Vagina (tissue), 2 donors: Measurements from ENCODE around the gene MLKL.

Source experiments
- POLR2A ChIP-seq, 2 donors: fragments of 450-650 bp; IDR thresholded peaks; one replicate each; pipeline ENCODE4 v1.6.1; 2017; ENCODE audit warnings: antibody characterized with exemption in 2 of 2, mild to moderate bottlenecking in 2 of 2, moderate library complexity in 2 of 2
- POLR2AphosphoS5 ChIP-seq, 2 donors: sonication (generic); formaldehyde crosslinking; IDR thresholded peaks; one replicate each; pipeline ENCODE4 v1.9.0; 2017; ENCODE audit warnings: antibody characterized with exemption in 2 of 2, mild to moderate bottlenecking in 2 of 2, low read depth in 1 of 2; ENCODE audit not compliant: insufficient read depth in 1 of 2
- TF ChIP-seq, protein P1 (sequence below), 3 experiments: fragments of 450-650 bp in 2 of 3; fragments of 200-600 bp in 1 of 3; sonication (generic) in 1 of 3; IDR thresholded peaks; one replicate each; pipeline ENCODE4 v1.5.1; 2017 to 2019; ENCODE audit warnings: antibody characterized with exemption in 3 of 3, mild to moderate bottlenecking in 2 of 3, moderate library complexity in 2 of 3

DNA sequence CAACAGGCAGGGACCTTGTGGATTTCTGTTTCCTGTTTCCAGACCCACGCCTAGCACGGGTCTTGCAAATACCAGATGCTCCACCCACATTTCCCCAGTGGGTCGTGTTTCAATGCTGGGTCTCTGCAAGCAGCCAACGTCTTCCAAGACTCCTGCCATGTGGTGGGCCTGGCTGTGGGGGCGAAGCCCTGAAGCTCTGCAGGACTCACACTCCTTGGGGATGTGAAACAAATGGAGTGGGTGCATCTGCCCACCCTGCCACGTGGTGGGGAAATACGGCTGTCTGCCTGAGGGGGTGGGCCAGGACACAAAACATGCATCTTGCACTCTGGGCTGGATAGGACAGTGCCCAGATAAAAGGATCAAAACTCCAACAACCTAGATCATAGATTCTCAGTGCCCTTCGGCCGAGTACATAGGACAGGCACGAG is 41.4 kb upstream of the MLKL start:
- TF ChIP-seq POLR2A (IDR thresholded peaks at IDR 0.05) = no peak
- TF ChIP-seq, protein P1, sequence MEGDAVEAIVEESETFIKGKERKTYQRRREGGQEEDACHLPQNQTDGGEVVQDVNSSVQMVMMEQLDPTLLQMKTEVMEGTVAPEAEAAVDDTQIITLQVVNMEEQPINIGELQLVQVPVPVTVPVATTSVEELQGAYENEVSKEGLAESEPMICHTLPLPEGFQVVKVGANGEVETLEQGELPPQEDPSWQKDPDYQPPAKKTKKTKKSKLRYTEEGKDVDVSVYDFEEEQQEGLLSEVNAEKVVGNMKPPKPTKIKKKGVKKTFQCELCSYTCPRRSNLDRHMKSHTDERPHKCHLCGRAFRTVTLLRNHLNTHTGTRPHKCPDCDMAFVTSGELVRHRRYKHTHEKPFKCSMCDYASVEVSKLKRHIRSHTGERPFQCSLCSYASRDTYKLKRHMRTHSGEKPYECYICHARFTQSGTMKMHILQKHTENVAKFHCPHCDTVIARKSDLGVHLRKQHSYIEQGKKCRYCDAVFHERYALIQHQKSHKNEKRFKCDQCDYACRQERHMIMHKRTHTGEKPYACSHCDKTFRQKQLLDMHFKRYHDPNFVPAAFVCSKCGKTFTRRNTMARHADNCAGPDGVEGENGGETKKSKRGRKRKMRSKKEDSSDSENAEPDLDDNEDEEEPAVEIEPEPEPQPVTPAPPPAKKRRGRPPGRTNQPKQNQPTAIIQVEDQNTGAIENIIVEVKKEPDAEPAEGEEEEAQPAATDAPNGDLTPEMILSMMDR (IDR thresholded peaks at IDR 0.05) = no peak
- no peak for TF ChIP-seq POLR2AphosphoS5 (IDR thresholded peaks at IDR 0.05; ENCODE audit: insufficient read depth in 1 of 2, low read depth in 1 of 2)
